ENCODE measurements around the gene STX5.
"Not testable (repeated sequence)": the region's sequence is repeated elsewhere in the genome, so short reads cannot be mapped to it uniquely, and the experiment has no call there.

Gene STX5

GRCh38 chr11:62778441-62778840, 53.4 kb downstream of the STX5 start:
- DNase-seq = no peak

DNA sequence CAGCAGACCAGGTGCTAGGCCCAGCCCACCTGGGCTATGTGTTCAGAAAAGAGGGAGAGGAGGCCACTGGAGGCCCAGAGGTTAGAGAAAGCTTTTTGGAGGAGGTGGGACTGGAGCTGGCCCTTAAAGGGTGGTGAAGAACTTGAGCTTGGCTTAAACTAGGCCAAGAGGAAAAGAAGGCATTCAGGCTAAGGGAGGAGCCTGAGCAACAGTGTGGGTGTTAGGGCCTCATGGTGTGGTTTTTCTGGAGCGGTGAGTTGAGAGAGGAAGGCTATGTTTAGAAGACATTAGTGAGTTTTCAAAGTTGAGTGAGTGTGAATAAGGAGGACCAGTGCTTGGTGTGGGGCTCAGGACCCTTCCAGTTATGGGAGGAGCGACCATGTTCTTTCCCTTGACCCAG, 54.5 kb downstream of the STX5 start:
- DNase-seq = no peak

- no peak for DNase-seq
These were observed 56.2 kb downstream of the STX5 start for GRCh38 chr11:62775646-62776045.

DNA sequence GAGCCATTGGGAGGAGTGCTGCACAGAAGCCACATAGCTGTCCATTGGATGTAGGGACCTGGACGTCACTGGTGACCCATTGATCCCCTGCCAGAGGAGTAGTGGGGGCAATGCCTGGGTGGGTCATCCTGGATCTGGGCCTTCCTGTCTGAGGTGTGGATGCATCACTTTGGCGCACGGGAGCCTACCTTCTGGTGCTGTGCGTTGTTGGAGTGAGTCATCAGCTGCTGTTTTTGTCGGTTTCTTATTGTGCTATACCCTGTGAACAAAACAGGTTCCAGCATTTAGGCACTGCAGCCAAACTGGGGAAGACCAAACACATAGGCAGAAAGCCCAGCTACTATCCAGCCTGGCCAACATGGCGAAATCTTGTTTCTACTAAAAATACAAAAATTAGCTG, 57.4 kb downstream of the STX5 start:
- no peak for DNase-seq

- DNase-seq = peak; percentile 97
These were observed 60.5 kb downstream of the STX5 start, which contains the start of gene TAF6L for GRCh38 chr11:62771144-62772021. TSS of gene TAF6L (plus strand) at chr11:62771396. CDS start at chr11:62775784, 4,388 bp downstream.

GRCh38 chr11:62770778-62771143, 61.1 kb downstream of the STX5 start:
- no peak for DNase-seq

- not testable (repeated sequence) for DNase-seq
These were observed 71.0 kb downstream of the STX5 start for GRCh38 chr11:62760867-62761227.

DNA sequence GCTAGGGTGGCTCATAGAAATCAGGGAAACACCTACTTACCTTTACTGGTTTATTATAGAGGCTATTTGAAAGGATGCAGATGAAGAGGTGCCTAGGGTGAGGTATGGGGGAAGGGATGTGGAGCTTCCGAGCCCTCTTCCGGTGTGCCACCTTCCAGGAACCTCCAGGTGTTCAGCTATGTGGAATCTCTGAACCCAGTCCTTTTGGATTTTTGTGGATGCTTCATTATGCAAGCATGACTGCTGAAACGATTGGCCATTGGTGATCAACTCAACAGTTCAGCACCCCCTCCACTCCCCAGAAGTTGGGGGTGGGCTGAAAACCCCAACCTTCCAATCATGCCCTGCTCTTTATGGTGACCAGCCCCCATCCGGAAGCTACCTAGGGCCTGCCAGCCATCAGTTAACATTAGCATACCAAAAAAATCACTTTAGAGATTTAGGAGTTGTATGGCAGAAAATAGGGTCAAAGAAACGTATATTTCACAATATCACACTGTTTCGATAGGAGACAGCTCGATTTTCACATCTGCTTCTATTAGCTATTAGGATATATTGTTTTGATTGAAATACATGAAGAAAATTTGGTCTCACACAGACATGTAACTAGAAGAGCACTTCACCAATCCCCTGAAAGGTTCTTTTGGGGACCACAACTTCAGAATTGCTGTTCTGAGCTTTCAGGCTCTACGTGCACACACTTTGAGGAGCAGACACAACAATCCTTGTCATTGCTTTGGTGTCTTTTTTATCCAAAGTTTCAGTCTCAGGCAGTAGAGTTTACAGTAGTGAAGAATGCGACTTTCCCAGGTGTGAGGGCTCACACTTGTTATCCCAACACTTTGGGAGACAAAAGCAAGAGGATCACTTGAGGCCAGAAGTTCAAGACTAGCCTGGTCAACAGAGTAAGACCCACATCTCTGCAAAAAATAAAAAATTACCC, 73.7 kb downstream of the STX5 start:
- no peak for DNase-seq

Measured in NCI-H2171 (cell line).